ENCODE results near the gene FADS1. TPM values are rescaled to one million over a fixed set of nuclear protein-coding genes. Genes with fewer than 3 reads are reported as not detected.

FADS1 gene
- total and polyA plus RNA-seq, 2 experiments from 2014 or later = 74.9 to 119 TPM

DNA sequence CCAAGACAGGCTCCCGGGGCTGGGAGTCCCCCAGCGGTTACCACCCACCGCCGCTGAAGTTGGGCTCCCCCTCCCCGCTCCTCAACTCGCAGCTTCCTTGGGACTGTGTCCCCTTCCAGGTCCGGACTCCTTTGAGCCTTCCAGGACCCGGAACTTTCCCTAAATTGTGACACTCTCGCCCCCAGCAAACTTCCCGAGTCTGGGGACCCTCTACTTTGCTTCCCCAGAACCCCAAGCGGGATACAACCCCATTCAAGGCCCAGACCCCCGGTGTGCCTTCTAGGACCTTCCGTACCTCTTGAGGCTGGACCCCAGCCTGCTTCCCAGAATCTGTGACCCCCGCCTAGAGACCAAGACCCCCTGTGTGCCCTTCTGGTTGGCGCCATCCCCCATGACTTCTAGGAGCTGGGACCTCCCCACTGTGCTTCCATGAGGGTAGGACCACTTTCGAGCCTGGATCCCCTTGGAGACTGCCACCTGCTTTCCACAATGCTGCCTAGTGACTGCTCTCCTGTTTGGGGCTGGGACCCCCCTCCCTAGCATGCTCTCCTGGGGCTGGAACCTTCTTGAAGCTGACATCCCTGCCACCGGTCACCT lies 63.8 kb downstream of the FADS1 start (continued):
- TF ChIP-seq, protein P1, sequence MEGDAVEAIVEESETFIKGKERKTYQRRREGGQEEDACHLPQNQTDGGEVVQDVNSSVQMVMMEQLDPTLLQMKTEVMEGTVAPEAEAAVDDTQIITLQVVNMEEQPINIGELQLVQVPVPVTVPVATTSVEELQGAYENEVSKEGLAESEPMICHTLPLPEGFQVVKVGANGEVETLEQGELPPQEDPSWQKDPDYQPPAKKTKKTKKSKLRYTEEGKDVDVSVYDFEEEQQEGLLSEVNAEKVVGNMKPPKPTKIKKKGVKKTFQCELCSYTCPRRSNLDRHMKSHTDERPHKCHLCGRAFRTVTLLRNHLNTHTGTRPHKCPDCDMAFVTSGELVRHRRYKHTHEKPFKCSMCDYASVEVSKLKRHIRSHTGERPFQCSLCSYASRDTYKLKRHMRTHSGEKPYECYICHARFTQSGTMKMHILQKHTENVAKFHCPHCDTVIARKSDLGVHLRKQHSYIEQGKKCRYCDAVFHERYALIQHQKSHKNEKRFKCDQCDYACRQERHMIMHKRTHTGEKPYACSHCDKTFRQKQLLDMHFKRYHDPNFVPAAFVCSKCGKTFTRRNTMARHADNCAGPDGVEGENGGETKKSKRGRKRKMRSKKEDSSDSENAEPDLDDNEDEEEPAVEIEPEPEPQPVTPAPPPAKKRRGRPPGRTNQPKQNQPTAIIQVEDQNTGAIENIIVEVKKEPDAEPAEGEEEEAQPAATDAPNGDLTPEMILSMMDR (conservative IDR thresholded peaks at IDR 0.05; ENCODE audit: low read depth in 2 of 2) = no peak
- TF ChIP-seq, protein P2, sequence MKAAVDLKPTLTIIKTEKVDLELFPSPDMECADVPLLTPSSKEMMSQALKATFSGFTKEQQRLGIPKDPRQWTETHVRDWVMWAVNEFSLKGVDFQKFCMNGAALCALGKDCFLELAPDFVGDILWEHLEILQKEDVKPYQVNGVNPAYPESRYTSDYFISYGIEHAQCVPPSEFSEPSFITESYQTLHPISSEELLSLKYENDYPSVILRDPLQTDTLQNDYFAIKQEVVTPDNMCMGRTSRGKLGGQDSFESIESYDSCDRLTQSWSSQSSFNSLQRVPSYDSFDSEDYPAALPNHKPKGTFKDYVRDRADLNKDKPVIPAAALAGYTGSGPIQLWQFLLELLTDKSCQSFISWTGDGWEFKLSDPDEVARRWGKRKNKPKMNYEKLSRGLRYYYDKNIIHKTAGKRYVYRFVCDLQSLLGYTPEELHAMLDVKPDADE (IDR thresholded peaks at IDR 0.05) = no peak
- TF ChIP-seq EZH2 (IDR thresholded peaks at IDR 0.05; ENCODE audit: low read depth, unreplicated experiment) = no peak
- TF ChIP-seq STAT1 (IDR thresholded peaks at IDR 0.05; ENCODE audit: unreplicated experiment) = no peak
- no peak for TF ChIP-seq NANOG (IDR thresholded peaks at IDR 0.05; ENCODE audit: borderline replicate concordance)
- TF ChIP-seq JUNB (IDR thresholded peaks at IDR 0.05; ENCODE audit: unreplicated experiment) = no peak

DNA sequence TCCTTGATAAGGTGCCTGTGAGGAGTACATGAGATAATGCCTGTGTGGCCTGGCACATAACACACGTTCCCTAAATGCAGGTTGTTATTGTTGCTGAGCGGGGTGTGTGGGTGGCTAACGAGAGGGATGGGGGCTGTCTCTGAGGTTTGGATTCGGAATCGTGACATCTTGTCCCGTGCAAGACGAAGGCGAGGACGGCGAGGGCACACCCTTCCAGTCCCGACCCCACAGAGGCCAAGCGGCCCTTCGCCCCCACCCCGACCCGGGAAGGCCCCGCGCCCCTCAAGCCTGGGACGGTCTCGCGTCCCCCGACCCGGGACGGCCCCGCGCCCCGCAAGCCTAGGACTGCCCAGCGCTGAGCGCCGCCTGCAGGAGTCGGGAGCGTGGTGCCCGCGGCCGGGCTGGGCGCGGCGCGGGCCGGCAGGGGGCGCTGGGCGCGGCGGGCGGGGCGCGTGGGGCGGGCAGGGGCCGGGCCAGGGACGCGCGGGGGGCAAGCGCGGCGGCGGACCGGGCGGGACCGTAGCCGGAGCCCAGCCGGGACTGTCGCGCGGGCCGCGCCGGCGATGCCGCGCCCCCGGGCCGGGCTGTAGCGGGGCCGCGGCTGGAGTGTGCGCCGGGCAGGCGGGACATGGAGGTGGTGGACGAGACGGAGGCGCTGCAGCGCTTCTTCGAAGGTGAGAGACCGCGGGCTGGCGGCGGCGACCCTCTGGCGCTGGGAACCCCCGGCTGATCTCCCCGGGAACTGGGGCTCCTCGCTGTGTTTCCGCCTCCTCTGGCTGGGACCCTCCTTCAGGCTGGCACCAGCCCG lies 64.5 kb downstream of the FADS1 start, which contains the start of gene MYRF:
Gene MYRF, plus strand, starts transcription at position 520 of the 808 bp plus-strand sequence. Its CDS starts 109 bp downstream, at position 629.
- Mint-ChIP-seq H3K27me3 (ENCODE audit: insufficient read depth, low read depth, poor library complexity) (peaks cover 32% of the 10 kb centered on the region), H3K36me3 (ENCODE audit: low read depth) (no peaks in the 10 kb centered on the region; the same call in 2 of the 3 replicates), H3K4me1 (peaks cover 31% of the 10 kb centered on the region), H3K9me3 (no peaks in the 10 kb centered on the region), H3K27ac (no peak within 1 kb of the TSS), H3K4me3 (peak within 1 kb of the TSS; percentile 71)
- peaks cover 4% of the 10 kb centered on the region; the same call in 1 of the 2 replicates for H3F3A ChIP-seq (replicated peaks; ENCODE audit: low read depth)
- H3K4me1 ChIP-seq (ENCODE audit: insufficient read depth) = peaks cover 23% of the 10 kb centered on the region
- no peaks in the 10 kb centered on the region for H3K36me3 ChIP-seq (ENCODE audit: insufficient read depth)
- ATAC-seq = peak; percentile 45
- H3K27me3 ChIP-seq (ENCODE audit: insufficient read depth) = peaks cover 32% of the 10 kb centered on the region
- peak within 1 kb of the TSS; percentile 89 for H3K4me2 ChIP-seq
- no peaks in the 10 kb centered on the region for H3K79me2 ChIP-seq (replicated peaks; ENCODE audit: insufficient read depth)
- peak; percentile 80 for DNase-seq (ENCODE audit: low spot score)
- peak within 1 kb of the TSS; percentile 71 for H3K4me3 ChIP-seq
- no peak for TF ChIP-seq ZNF114 (CRISPR knock-in tag; IDR thresholded peaks at IDR 0.05)
- no peak for TF ChIP-seq ZNF331 (CRISPR knock-in tag; IDR thresholded peaks at IDR 0.05; ENCODE audit: low read depth)
- TF ChIP-seq, protein P1 (conservative IDR thresholded peaks at IDR 0.05; ENCODE audit: low read depth in 2 of 2) = peak; percentile 29 to 69; a peak in 3 of 4 replicates
- TF ChIP-seq POLR2AphosphoS5 (IDR thresholded peaks at IDR 0.05; ENCODE audit: low read depth) = no peak
- H2AFZ ChIP-seq = peak within 1 kb of the TSS; percentile 94; the same call in 1 of the 2 replicates
- no peaks in the 10 kb centered on the region for H3K9me2 ChIP-seq (ENCODE audit: insufficient read depth)
- H3K27ac ChIP-seq (ENCODE audit: low read depth) = no peak within 1 kb of the TSS
- H4K20me1 ChIP-seq (replicated peaks; ENCODE audit: insufficient read depth) = peaks cover 3% of the 10 kb centered on the region; the same call in 1 of the 2 replicates
